ENCODE measurements around the gene CACNA1C.

CACNA1C gene

GRCh38 chr12:2636741-2637340, 584.1 kb downstream of the CACNA1C start:
- Histone ChIP-seq H3K9me3 (ENCODE audit: control insufficient read depth, insufficient read depth, low read length) (no peaks in the 10 kb centered on the region), H3K4me3 (ENCODE audit: low read length) (no peak overlapping the region), H4K20me1 (ENCODE audit: control insufficient read depth, insufficient read depth, low read depth, low read length) (no peaks in the 10 kb centered on the region), H3K36me3 (ENCODE audit: control insufficient read depth, low read length) (no peaks in the 10 kb centered on the region), H3F3A (ENCODE audit: control insufficient read depth, insufficient read depth) (no peaks in the 10 kb centered on the region), H3K4me1 (ENCODE audit: control insufficient read depth, low read length) (no peaks in the 10 kb centered on the region), H3K27me3 (ENCODE audit: control insufficient read depth, low read length) (peaks cover 12% of the 10 kb centered on the region), H3K79me2 (ENCODE audit: control insufficient read depth, low read length) (no peaks in the 10 kb centered on the region), H3K4me2 (ENCODE audit: low read length) (no peak overlapping the region), H3K27ac (ENCODE audit: low read depth, low read length) (no peak overlapping the region), H3K9me2 (replicated peaks; ENCODE audit: control insufficient read depth, low read length) (no peaks in the 10 kb centered on the region)
- TF ChIP-seq EZH2phosphoT487 (IDR thresholded peaks at IDR 0.05; ENCODE audit: borderline replicate concordance, low read length) (no peak), CTCF (IDR thresholded peaks at IDR 0.05; ENCODE audit: low read depth, low read length, poor library complexity, severe bottlenecking) (no peak)

DNA sequence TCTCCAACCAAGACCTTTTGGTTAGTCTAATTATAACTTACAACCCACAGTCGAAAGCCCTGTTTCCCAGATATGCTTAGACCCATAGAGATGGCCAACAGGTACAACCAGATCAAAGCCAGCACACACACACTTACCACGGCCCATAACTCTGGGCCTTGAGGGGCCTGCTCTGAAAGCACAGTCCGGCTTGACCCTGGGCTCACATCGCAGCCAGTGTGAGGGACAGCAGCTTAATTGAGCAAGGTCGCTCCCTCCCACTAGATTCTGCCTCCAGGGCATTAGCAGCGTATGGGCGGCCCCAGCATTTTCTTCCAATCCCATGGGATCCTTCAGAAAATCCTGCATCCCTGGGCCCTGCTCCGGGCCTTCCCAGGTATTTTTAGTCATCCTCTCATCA, 584.6 kb downstream of the CACNA1C start:
- no peaks in the 10 kb centered on the region for H3K9me3 ChIP-seq (ENCODE audit: control insufficient read depth, insufficient read depth, low read length)
- H3K79me2 ChIP-seq (ENCODE audit: control insufficient read depth, low read length) = no peaks in the 10 kb centered on the region
- H3K4me3 ChIP-seq (ENCODE audit: low read length) = no peak overlapping the region
- TF ChIP-seq EZH2phosphoT487 (IDR thresholded peaks at IDR 0.05; ENCODE audit: borderline replicate concordance, low read length) (no peak), CTCF (IDR thresholded peaks at IDR 0.05; ENCODE audit: low read depth, low read length, poor library complexity, severe bottlenecking) (no peak)
- H4K20me1 ChIP-seq (ENCODE audit: control insufficient read depth, insufficient read depth, low read depth, low read length) = no peaks in the 10 kb centered on the region
- no peaks in the 10 kb centered on the region for H3K36me3 ChIP-seq (ENCODE audit: control insufficient read depth, low read length)
- H3F3A ChIP-seq (ENCODE audit: control insufficient read depth, insufficient read depth) = no peaks in the 10 kb centered on the region
- no peaks in the 10 kb centered on the region for H3K4me1 ChIP-seq (ENCODE audit: control insufficient read depth, low read length)
- no peak overlapping the region for H3K4me2 ChIP-seq (ENCODE audit: low read length)
- peaks cover 15% of the 10 kb centered on the region for H3K27me3 ChIP-seq (ENCODE audit: control insufficient read depth, low read length)
- H3K27ac ChIP-seq (ENCODE audit: low read depth, low read length) = no peak overlapping the region
- H3K9me2 ChIP-seq (replicated peaks; ENCODE audit: control insufficient read depth, low read length) = no peaks in the 10 kb centered on the region

DNA sequence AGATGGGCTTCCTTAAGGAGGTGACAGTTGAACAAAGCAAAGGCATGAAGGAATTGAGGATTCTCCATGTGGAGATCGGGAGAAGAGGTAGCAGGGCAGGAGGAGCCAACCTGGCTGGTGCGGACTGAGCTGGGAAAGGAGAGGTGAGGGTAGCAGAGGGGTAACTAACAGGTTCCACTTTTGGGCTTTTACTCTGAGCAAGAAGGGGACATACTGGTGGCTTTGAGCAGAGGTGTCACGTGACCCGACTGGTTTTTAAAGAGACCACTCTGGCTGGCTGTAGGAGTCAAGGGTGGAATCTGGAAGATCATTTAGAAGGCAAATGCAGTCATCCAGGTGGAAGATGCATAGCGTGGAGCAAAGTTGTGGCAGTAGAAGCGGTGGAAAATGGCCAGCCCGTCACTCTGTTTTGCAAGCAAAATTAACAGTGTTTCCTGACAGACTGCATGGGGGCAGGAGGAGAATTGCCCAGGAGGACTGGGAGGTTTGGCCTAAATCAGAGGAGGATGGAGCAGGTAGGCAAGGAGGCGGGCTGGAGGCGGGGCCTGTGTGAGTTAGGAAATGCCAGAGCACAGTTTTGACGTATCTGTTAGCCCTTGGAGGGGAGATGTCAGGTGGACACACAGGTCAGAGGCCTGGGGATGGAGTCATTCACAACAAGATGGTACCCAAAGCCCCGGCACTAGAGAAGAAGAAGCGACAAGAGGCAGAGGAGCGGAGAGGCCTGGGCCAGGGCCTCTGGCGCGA, 585.7 kb downstream of the CACNA1C start:
- no peaks in the 10 kb centered on the region for H3K9me2 ChIP-seq (replicated peaks; ENCODE audit: control insufficient read depth, low read length)
- H3K27ac ChIP-seq (ENCODE audit: low read depth, low read length) = no peak overlapping the region
- H3K36me3 ChIP-seq (ENCODE audit: control insufficient read depth, low read length) = no peaks in the 10 kb centered on the region
- no peak overlapping the region for H3K4me3 ChIP-seq (ENCODE audit: low read length)
- TF ChIP-seq EZH2phosphoT487 (IDR thresholded peaks at IDR 0.05; ENCODE audit: borderline replicate concordance, low read length) = no peak
- no peak for TF ChIP-seq CTCF (IDR thresholded peaks at IDR 0.05; ENCODE audit: low read depth, low read length, poor library complexity, severe bottlenecking)
- H4K20me1 ChIP-seq (ENCODE audit: control insufficient read depth, insufficient read depth, low read depth, low read length) = no peaks in the 10 kb centered on the region
- H3K79me2 ChIP-seq (ENCODE audit: control insufficient read depth, low read length) = no peaks in the 10 kb centered on the region
- no peaks in the 10 kb centered on the region for H3K9me3 ChIP-seq (ENCODE audit: control insufficient read depth, insufficient read depth, low read length)
- H3K27me3 ChIP-seq (ENCODE audit: control insufficient read depth, low read length) = peaks cover 22% of the 10 kb centered on the region
- no peaks in the 10 kb centered on the region for H3F3A ChIP-seq (ENCODE audit: control insufficient read depth, insufficient read depth)
- H3K4me1 ChIP-seq (ENCODE audit: control insufficient read depth, low read length) = no peaks in the 10 kb centered on the region
- H3K4me2 ChIP-seq (ENCODE audit: low read length) = no peak overlapping the region

Measured in DOHH2 (cell line).